Panc1 (cell line): Measurements from ENCODE around the gene NECAB2. TPM values are rescaled to one million over a fixed set of nuclear protein-coding genes. Genes with fewer than 3 reads are reported as not detected.

Experiments
- ATAC-seq: fragments of 200-7000 bp; cut with Tn5 transposase; 2 replicates; pipeline ENCODE4 v1.9.1; 2020; ENCODE audit warnings: mild to moderate bottlenecking, moderate library complexity
- BruUV-seq: library from RNA; stranded (reverse); fragments of 400-500 nt; replicated peaks from 2 replicates; lab custom pipeline; 2021; lab: Mats Ljungman, UMichigan
- CTCF ChIA-PET: fragments of 300-600 bp; sonication (Branson Sonifier 250); formaldehyde crosslinking; loops from one replicate; lab custom pipeline; 2022; ENCODE audit warnings: antibody characterized with exemption; lab: Charles Lee
- POLR2A ChIA-PET: fragments of 300-600 bp; sonication (Branson Sonifier 250); formaldehyde crosslinking; loops from one replicate; lab custom pipeline; 2022; ENCODE audit warnings: antibody characterized with exemption; lab: Charles Lee
- DNase-seq: peaks from one replicate; pipeline ENCODE4 v3.0.0-alpha.2; 2010; ENCODE audit warnings: low read depth, low spot score
- H3K27ac ChIP-seq: 2 replicates; pipeline ENCODE4 v1.5.1; 2011; ENCODE audit warnings: mild to moderate bottlenecking, low read length, inconsistent platforms
- H3K27me3 ChIP-seq: fragments of 200-500 bp; sonication (Bioruptor generic); 2 replicates; pipeline ENCODE4 v1.6.0; 2014; ENCODE audit warnings: low read length, inconsistent platforms; ENCODE audit not compliant: control insufficient read depth, insufficient read depth
- H3K36me3 ChIP-seq: fragments of 200-500 bp; sonication (Bioruptor generic); 2 replicates; pipeline ENCODE4 v1.5.1; 2014; ENCODE audit warnings: inconsistent platforms, mild to moderate bottlenecking, low read length, moderate library complexity; ENCODE audit not compliant: control insufficient read depth, insufficient read depth
- H3K4me1 ChIP-seq: 2 replicates; pipeline ENCODE4 v1.5.1; 2011; ENCODE audit warnings: inconsistent platforms, mild to moderate bottlenecking, low read length, moderate library complexity; ENCODE audit not compliant: control insufficient read depth, insufficient read depth
- H3K4me3 ChIP-seq, 2 experiments: 2 replicates each; pipeline ENCODE4 v1.5.1; 2011 to 2012; ENCODE audit warnings: low read depth in 2 of 2, low read length in 2 of 2, mild to moderate bottlenecking in 2 of 2, inconsistent platforms in 1 of 2, moderate library complexity in 1 of 2
- H3K9me3 ChIP-seq: fragments of 200-500 bp; sonication (Bioruptor generic); 2 replicates; pipeline ENCODE4 v1.5.1; 2014; ENCODE audit warnings: low read depth, mild to moderate bottlenecking, inconsistent platforms, low read length, moderate library complexity; ENCODE audit not compliant: control insufficient read depth, insufficient read depth
- POLR2AphosphoS5 ChIP-seq: IDR thresholded peaks from 2 replicates; pipeline ENCODE4 v1.6.1; 2012; ENCODE audit warnings: mild to moderate bottlenecking, low read depth, low read length, moderate library complexity
- SIN3A ChIP-seq: IDR thresholded peaks from 2 replicates; pipeline ENCODE4 v1.6.1; 2012; ENCODE audit warnings: low read depth, mild to moderate bottlenecking, low read length, moderate library complexity, borderline replicate concordance; ENCODE audit not compliant: insufficient read depth
- TCF7L2 ChIP-seq: IDR thresholded peaks from 2 replicates; pipeline ENCODE4 v1.6.1; 2011; ENCODE audit warnings: mild to moderate bottlenecking, low read depth, low read length, inconsistent platforms
- in situ Hi-C: cut with HindIII; loops from 2 replicates; pipeline ENCODE4 v1.10.0; 2016; ENCODE audit warnings: low sequenced_read_pairs, low pct_unique_long_range_greater_than_20kb
- intact Hi-C: fragments of 100-400 bp; cut with micrococcal nuclease; formaldehyde crosslinking; loops from one replicate; pipeline ENCODE4 v1.10.0; 2022; ENCODE audit not compliant: unreplicated experiment
- total RNA-seq: library from RNA; stranded (reverse); gene quantifications from one replicate; pipeline ENCODE4 v1.2.1, GENCODE V29; 2021; ENCODE audit not compliant: unreplicated experiment
- TF ChIP-seq, protein P1 (sequence below): fragments of 450-650 bp; IDR thresholded peaks from 2 replicates; pipeline ENCODE4 v1.5.1; 2017; ENCODE audit warnings: mild to moderate bottlenecking
- TF ChIP-seq, protein P2 (sequence below), 2 experiments: IDR thresholded peaks; 2 replicates each; pipeline ENCODE4 v1.6.1; 2011 to 2012; ENCODE audit warnings: low read depth in 2 of 2, control low read depth in 1 of 2, low read length in 1 of 2, mild to moderate bottlenecking in 1 of 2, moderate library complexity in 1 of 2; ENCODE audit not compliant: insufficient read depth in 1 of 2

The NECAB2 gene
- total RNA-seq, 1 experiment from 2014 or later = 0.33 TPM

DNA sequence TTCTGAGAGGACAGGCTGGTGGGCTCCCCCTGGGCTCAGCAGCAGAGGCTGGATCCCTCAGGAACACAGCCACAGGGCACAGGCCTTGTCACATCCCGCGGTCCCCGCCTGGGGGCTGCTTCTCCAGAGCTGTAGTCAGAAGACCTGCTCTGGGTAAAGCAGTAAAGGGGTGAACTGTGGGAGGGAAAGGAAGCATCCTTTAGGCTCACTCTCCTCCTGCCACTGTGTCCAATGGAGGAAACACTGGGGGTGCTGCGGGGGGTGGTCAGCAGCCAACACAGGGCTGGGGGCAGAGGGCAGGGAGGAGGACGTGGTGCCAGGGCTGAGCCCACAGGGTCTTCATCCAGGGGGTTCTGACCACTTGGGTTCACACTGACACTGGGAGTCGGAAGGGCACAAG is 79.6 kb downstream of the NECAB2 start:
- Histone ChIP-seq H3K27ac (no peak overlapping the region), H3K4me3 (no peak overlapping the region), H3K9me3 (no peaks in the 10 kb centered on the region), H3K36me3 (no peaks in the 10 kb centered on the region), H3K27me3 (no peaks in the 10 kb centered on the region), H3K4me1 (no peaks in the 10 kb centered on the region)
- no peak for TF ChIP-seq TCF7L2
- no peak for TF ChIP-seq POLR2AphosphoS5
- TF ChIP-seq SIN3A = no peak
- TF ChIP-seq, protein P1, sequence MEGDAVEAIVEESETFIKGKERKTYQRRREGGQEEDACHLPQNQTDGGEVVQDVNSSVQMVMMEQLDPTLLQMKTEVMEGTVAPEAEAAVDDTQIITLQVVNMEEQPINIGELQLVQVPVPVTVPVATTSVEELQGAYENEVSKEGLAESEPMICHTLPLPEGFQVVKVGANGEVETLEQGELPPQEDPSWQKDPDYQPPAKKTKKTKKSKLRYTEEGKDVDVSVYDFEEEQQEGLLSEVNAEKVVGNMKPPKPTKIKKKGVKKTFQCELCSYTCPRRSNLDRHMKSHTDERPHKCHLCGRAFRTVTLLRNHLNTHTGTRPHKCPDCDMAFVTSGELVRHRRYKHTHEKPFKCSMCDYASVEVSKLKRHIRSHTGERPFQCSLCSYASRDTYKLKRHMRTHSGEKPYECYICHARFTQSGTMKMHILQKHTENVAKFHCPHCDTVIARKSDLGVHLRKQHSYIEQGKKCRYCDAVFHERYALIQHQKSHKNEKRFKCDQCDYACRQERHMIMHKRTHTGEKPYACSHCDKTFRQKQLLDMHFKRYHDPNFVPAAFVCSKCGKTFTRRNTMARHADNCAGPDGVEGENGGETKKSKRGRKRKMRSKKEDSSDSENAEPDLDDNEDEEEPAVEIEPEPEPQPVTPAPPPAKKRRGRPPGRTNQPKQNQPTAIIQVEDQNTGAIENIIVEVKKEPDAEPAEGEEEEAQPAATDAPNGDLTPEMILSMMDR = no peak
- TF ChIP-seq, protein P2, sequence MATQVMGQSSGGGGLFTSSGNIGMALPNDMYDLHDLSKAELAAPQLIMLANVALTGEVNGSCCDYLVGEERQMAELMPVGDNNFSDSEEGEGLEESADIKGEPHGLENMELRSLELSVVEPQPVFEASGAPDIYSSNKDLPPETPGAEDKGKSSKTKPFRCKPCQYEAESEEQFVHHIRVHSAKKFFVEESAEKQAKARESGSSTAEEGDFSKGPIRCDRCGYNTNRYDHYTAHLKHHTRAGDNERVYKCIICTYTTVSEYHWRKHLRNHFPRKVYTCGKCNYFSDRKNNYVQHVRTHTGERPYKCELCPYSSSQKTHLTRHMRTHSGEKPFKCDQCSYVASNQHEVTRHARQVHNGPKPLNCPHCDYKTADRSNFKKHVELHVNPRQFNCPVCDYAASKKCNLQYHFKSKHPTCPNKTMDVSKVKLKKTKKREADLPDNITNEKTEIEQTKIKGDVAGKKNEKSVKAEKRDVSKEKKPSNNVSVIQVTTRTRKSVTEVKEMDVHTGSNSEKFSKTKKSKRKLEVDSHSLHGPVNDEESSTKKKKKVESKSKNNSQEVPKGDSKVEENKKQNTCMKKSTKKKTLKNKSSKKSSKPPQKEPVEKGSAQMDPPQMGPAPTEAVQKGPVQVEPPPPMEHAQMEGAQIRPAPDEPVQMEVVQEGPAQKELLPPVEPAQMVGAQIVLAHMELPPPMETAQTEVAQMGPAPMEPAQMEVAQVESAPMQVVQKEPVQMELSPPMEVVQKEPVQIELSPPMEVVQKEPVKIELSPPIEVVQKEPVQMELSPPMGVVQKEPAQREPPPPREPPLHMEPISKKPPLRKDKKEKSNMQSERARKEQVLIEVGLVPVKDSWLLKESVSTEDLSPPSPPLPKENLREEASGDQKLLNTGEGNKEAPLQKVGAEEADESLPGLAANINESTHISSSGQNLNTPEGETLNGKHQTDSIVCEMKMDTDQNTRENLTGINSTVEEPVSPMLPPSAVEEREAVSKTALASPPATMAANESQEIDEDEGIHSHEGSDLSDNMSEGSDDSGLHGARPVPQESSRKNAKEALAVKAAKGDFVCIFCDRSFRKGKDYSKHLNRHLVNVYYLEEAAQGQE (IDR thresholded peaks at IDR 0.05; ENCODE audit: insufficient read depth in 1 of 2, low read depth in 2 of 2, low read length in 1 of 2) = no peak
- BruUV-seq = no TSS peak
- intact Hi-C loops (no loop called here), in situ Hi-C loops (no loop called here)
- ChIA-PET POLR2A (no interaction called here), CTCF (no interaction called here)
- DNase-seq = no peak
- no peak for ATAC-seq

DNA sequence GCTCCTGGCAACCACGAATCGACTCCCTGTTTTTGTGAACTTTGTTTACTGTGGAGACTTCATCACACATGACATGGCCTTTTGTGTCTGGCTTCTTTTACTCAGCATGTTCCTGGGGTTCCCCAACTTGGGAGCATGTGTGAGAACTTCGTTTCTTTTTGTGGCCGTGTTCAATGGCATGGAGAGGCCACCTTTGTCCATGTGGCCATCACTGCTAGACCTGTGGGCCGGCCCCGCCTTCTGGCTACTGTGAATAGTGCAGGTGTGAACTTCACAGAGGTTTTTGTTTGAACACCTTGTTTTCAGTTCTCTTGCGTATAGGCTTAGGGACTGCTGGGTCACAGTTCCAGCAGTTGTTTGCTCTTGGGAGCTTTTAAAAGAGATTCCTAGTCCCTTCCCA is 80.2 kb downstream of the NECAB2 start:
- no peaks in the 10 kb centered on the region for H3K9me3 ChIP-seq
- no peak overlapping the region for H3K4me3 ChIP-seq
- no TSS peak for BruUV-seq
- no peak overlapping the region for H3K27ac ChIP-seq
- CTCF ChIA-PET = no interaction called here
- no peak for ATAC-seq
- no peaks in the 10 kb centered on the region for H3K27me3 ChIP-seq
- TF ChIP-seq, protein P2 (IDR thresholded peaks at IDR 0.05; ENCODE audit: insufficient read depth in 1 of 2, low read depth in 2 of 2, low read length in 1 of 2) = no peak
- no peak for TF ChIP-seq TCF7L2
- TF ChIP-seq, protein P1 = no peak
- no peak for TF ChIP-seq SIN3A
- TF ChIP-seq POLR2AphosphoS5 = no peak
- POLR2A ChIA-PET = no interaction called here
- H3K36me3 ChIP-seq = no peaks in the 10 kb centered on the region
- DNase-seq = no peak
- intact Hi-C loops (no loop called here), in situ Hi-C loops (no loop called here)
- no peaks in the 10 kb centered on the region for H3K4me1 ChIP-seq
